ENCODE results near the gene TBC1D9. TPM values are rescaled to one million over a fixed set of nuclear protein-coding genes. Genes with fewer than 3 reads are reported as not detected.

Gene TBC1D9
- total RNA-seq, 2 donors from 2014 or later, result 28.6 to 34.2 TPM

- H3K4me1 ChIP-seq (replicated peaks), result no peaks in the 10 kb centered on the region
- no peak for DNase-seq (ENCODE audit: low spot score)
- H3K27me3 ChIP-seq (replicated peaks; ENCODE audit: insufficient read depth), result no peaks in the 10 kb centered on the region
- no peak overlapping the region for H3K4me3 ChIP-seq
- no peak overlapping the region for H3K27ac ChIP-seq
- H3K9me3 ChIP-seq, result no peaks in the 10 kb centered on the region
- TF ChIP-seq POLR2A (IDR thresholded peaks at IDR 0.05), result no peak
- TF ChIP-seq POLR2AphosphoS5 (IDR thresholded peaks at IDR 0.05), result no peak
- TF ChIP-seq, protein P1, sequence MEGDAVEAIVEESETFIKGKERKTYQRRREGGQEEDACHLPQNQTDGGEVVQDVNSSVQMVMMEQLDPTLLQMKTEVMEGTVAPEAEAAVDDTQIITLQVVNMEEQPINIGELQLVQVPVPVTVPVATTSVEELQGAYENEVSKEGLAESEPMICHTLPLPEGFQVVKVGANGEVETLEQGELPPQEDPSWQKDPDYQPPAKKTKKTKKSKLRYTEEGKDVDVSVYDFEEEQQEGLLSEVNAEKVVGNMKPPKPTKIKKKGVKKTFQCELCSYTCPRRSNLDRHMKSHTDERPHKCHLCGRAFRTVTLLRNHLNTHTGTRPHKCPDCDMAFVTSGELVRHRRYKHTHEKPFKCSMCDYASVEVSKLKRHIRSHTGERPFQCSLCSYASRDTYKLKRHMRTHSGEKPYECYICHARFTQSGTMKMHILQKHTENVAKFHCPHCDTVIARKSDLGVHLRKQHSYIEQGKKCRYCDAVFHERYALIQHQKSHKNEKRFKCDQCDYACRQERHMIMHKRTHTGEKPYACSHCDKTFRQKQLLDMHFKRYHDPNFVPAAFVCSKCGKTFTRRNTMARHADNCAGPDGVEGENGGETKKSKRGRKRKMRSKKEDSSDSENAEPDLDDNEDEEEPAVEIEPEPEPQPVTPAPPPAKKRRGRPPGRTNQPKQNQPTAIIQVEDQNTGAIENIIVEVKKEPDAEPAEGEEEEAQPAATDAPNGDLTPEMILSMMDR (IDR thresholded peaks at IDR 0.05), result no peak
- intact Hi-C loops (cut with DNase I), result no loop called here
- 72% methylated on average over 11 of the region's 11 CpGs for WGBS
- H3K36me3 ChIP-seq, result no peaks in the 10 kb centered on the region
These were observed 45.1 kb downstream of the TBC1D9 start for GRCh38 chr4:140710908-140711622.

DNA sequence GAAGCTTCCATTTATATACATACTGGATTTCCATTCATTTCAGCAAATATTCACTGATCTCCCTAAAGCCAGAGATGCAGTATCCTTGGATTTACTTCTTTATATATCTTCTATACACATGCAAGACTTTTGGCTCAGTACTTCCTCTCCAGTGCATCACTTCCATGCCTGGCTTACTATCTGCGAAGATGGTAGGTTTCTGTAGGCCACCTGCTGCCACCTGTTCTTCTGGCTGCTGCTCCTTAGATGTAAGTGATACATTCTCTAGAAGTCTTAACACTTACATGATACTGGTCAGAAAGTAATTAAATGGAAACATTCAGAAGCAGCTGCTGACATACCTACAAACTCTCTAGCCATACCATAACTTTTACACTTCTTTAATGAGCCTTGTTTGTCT, 48.9 kb downstream of the TBC1D9 start:
- H3K9me3 ChIP-seq, result no peaks in the 10 kb centered on the region
- H3K4me1 ChIP-seq (replicated peaks), result peaks cover 1% of the 10 kb centered on the region
- no peak for DNase-seq (ENCODE audit: low spot score)
- TF ChIP-seq POLR2A (IDR thresholded peaks at IDR 0.05) (no peak), POLR2AphosphoS5 (IDR thresholded peaks at IDR 0.05) (no peak)
- TF ChIP-seq, protein P1 (IDR thresholded peaks at IDR 0.05), result no peak
- no peaks in the 10 kb centered on the region for H3K27me3 ChIP-seq (replicated peaks; ENCODE audit: insufficient read depth)
- WGBS, result 100% methylated on average over 1 of the region's 1 CpG
- H3K4me3 ChIP-seq, result no peak overlapping the region
- no peaks in the 10 kb centered on the region for H3K36me3 ChIP-seq
- intact Hi-C loops (cut with DNase I), result no loop called here
- H3K27ac ChIP-seq, result no peak overlapping the region

DNA sequence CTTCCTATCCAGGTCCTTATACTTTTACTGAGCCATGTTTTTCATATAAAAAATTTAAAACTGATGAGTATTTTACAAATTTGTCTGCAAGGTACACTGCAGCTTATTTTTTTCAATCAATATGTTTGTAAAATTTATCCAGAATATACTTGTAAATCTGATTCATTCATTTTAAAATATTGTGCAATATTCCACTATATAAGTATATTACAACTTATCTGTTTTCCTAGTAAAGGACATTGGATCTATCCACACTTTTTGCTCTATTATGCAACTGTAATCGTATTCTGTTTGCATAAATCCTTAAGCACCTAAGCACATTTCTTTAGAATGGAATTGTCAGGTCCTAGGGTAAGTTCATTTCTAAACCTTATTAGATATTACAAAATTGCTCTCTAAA, 49.5 kb downstream of the TBC1D9 start:
- TF ChIP-seq POLR2A (IDR thresholded peaks at IDR 0.05) (no peak), POLR2AphosphoS5 (IDR thresholded peaks at IDR 0.05) (no peak)
- TF ChIP-seq, protein P1 (IDR thresholded peaks at IDR 0.05), result no peak
- H3K9me3 ChIP-seq, result no peaks in the 10 kb centered on the region
- no peak overlapping the region for H3K27ac ChIP-seq
- no peaks in the 10 kb centered on the region for H3K27me3 ChIP-seq (replicated peaks; ENCODE audit: insufficient read depth)
- DNase-seq (ENCODE audit: low spot score), result no peak
- no peaks in the 10 kb centered on the region for H3K36me3 ChIP-seq
- H3K4me3 ChIP-seq, result no peak overlapping the region
- peaks cover 5% of the 10 kb centered on the region for H3K4me1 ChIP-seq (replicated peaks)
- intact Hi-C loops (cut with DNase I), result no loop called here
- 95% methylated on average over 1 of the region's 1 CpG for WGBS

DNA sequence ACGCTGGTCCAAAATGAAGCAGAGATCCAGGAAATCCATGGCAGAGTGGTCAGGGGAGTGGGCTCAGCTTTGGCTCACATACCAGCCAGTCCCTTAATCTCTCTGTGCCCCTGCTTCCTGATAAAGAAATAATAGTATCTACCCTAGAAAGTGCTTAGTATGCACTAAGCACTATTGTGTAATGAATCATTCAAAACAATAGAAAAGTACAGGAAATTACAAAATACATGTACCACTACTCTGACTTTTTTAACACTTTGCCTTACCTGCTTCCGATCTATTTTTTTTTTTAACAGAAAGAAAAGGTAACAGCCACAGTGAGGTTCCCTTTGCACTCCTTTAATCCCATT, 49.9 kb downstream of the TBC1D9 start:
- intact Hi-C loops (cut with DNase I), result no loop called here
- H3K36me3 ChIP-seq, result no peaks in the 10 kb centered on the region
- DNase-seq (ENCODE audit: low spot score), result no peak
- WGBS, result 96% methylated on average over 2 of the region's 2 CpGs
- H3K27ac ChIP-seq, result no peak overlapping the region
- peaks cover 5% of the 10 kb centered on the region for H3K4me1 ChIP-seq (replicated peaks)
- H3K4me3 ChIP-seq, result no peak overlapping the region
- TF ChIP-seq POLR2A (IDR thresholded peaks at IDR 0.05) (no peak), POLR2AphosphoS5 (IDR thresholded peaks at IDR 0.05) (no peak)
- TF ChIP-seq, protein P1 (IDR thresholded peaks at IDR 0.05), result no peak
- H3K9me3 ChIP-seq, result no peaks in the 10 kb centered on the region
- H3K27me3 ChIP-seq (replicated peaks; ENCODE audit: insufficient read depth), result no peaks in the 10 kb centered on the region

DNA sequence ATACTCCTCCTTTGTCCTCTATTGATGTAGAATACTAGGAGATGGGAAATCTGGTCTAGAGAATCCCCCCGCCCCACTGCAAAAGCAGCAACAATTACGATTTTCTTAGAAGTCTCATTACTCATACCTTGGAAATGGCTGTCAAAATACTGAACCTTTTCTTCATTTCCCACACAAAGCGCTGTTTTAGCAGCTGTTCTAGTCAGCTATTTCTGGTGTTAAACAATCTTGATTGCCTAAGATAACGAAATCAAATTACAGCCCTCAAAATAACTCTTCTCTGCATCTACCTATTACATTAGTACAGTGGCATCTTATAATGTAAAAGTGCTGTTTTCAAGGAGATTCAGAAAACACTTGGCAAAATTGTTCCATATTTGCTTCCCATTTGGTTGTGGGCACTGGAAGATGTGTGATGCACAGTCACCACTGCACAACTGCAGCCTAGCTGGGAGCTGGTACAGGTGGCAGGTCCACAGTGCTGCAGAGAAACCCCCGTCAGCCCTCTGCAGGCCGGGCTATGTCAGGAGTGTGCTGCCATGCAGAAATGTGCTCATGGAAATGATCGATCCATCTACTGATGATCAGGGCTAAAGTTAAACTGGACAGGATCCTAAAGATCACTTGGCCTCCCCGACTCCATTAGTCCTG, 50.4 kb downstream of the TBC1D9 start:
- intact Hi-C loops (cut with DNase I), result no loop called here
- no peaks in the 10 kb centered on the region for H3K36me3 ChIP-seq
- no peak overlapping the region for H3K27ac ChIP-seq
- no peak overlapping the region for H3K4me3 ChIP-seq
- peaks cover 5% of the 10 kb centered on the region for H3K4me1 ChIP-seq (replicated peaks)
- DNase-seq (ENCODE audit: low spot score), result no peak
- no peak for TF ChIP-seq POLR2A (IDR thresholded peaks at IDR 0.05)
- TF ChIP-seq POLR2AphosphoS5 (IDR thresholded peaks at IDR 0.05), result no peak
- TF ChIP-seq, protein P1 (IDR thresholded peaks at IDR 0.05), result no peak
- no peaks in the 10 kb centered on the region for H3K27me3 ChIP-seq (replicated peaks; ENCODE audit: insufficient read depth)
- no peaks in the 10 kb centered on the region for H3K9me3 ChIP-seq
- WGBS, result 89% methylated on average over 8 of the region's 8 CpGs

Data from prostate gland (tissue), 2 donors.